ENCODE measurements around the gene PLXNA4. TPM values are rescaled to one million over a fixed set of nuclear protein-coding genes. Genes with fewer than 3 reads are reported as not detected.

The PLXNA4 gene
- total RNA-seq, 4 donors from 2014 or later = 0.49 to 7.1 (median 2.0) TPM

DNA sequence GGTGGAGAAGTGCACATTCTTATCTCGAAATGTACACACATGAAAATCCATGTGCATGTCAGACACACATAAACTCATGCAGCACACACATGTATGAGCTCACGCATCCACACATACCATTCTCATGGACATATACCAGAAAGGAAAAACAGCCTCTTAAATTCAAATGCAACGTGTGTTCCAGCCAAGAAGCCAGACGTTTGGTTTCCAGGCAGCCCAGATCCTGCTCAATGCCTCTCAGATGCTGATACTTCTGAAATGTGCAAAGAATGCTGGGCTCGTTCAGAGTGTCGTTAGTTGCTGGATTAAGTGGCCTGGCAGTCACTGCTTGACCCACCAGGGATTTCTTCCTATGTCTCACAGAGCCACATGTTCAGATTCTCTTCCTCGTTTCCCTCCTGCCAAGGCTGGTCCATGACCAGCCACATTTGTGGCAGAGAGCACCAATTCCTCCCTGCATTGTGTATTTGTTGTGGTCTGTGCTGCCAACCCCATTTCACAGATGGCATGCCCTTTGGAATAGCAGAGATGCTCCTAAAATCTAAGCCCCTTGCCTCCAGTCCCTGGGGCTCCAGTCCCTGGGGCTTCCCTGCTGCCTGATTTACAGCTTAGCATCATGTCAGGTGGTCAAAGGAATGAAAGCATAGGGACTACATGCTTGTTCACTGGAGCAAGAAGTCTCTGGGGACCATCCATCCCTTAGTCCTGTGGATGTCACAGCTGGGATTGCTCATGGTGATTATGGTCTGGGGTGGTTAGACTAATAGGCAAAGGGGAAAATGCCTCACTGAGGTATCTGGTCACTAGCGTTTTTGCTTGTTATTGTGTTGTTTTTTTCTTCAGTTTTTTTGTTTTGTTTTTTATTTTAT, 426.6 kb downstream of the PLXNA4 start:
- H3K9me3 ChIP-seq = no peaks in the 10 kb centered on the region
- peaks cover 0 to 88% (median 0%) of the 10 kb centered on the region in 4 donors for H3K27me3 ChIP-seq
- intact Hi-C loops (cut with DNase I) = no loop called here
- TF ChIP-seq, protein P1, sequence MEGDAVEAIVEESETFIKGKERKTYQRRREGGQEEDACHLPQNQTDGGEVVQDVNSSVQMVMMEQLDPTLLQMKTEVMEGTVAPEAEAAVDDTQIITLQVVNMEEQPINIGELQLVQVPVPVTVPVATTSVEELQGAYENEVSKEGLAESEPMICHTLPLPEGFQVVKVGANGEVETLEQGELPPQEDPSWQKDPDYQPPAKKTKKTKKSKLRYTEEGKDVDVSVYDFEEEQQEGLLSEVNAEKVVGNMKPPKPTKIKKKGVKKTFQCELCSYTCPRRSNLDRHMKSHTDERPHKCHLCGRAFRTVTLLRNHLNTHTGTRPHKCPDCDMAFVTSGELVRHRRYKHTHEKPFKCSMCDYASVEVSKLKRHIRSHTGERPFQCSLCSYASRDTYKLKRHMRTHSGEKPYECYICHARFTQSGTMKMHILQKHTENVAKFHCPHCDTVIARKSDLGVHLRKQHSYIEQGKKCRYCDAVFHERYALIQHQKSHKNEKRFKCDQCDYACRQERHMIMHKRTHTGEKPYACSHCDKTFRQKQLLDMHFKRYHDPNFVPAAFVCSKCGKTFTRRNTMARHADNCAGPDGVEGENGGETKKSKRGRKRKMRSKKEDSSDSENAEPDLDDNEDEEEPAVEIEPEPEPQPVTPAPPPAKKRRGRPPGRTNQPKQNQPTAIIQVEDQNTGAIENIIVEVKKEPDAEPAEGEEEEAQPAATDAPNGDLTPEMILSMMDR (IDR thresholded peaks at IDR 0.05) = no peak
- TF ChIP-seq POLR2A (IDR thresholded peaks at IDR 0.05) = no peak
- DNase-seq = no peak
- peaks cover 0 to 10% (median 5%) of the 10 kb centered on the region in 3 donors for H3K4me1 ChIP-seq
- no peak overlapping the region for H3K27ac ChIP-seq
- no peak overlapping the region for H3K4me3 ChIP-seq
- 60 to 68% methylated on average over 8 of the region's 8 CpGs for WGBS, 2 donors
- no peaks in the 10 kb centered on the region for H3K36me3 ChIP-seq

DNA sequence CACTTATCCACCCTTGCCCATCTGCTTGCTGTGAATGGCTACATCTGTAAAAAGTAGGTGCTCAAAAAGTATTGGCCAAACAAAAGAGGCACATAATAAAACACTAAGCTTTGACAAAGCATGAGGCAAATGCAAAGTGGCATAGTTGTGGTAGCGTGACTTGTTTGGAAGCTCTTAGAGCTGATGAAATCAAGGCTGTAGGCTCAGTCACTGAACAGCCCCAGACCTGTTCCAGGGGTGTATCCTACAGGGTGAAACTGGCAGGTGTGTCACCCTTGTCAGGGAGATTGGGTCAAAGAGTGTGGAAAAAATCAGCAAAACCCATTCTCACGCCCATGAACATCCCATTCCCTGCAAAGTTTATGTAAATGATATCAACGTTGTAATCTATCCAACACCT, 427.4 kb downstream of the PLXNA4 start:
- Histone ChIP-seq H3K36me3 (no peaks in the 10 kb centered on the region), H3K4me3 (no peak overlapping the region), H3K4me1 (peaks cover 0 to 10% (median 5%) of the 10 kb centered on the region in 3 donors), H3K27ac (no peak overlapping the region), H3K27me3 (peaks cover 0 to 88% (median 0%) of the 10 kb centered on the region in 4 donors), H3K9me3 (no peaks in the 10 kb centered on the region)
- no peak for TF ChIP-seq POLR2A (IDR thresholded peaks at IDR 0.05)
- TF ChIP-seq, protein P1 (IDR thresholded peaks at IDR 0.05) = no peak
- WGBS, 2 donors = 36 to 48% methylated on average over 3 of the region's 3 CpGs
- intact Hi-C loops (cut with DNase I) = no loop called here
- DNase-seq = no peak

DNA sequence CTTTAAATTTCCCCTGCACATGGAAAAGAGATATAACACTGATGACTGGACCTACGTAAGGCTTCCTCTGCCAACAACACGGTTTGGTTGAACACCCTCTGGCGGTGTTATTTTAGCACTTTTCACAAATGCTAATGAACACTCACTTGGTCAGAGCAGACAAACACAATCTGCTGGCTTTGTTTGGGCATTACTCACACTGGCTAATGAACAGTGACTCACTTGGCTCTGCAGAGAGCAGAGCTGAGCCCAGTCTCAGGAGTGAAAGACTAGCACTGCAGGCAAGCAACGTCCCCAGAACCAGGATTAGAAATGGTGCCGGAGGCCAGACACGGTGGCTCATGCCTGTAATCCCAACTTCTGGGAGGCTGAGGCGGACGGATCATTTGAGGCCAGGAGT, 430.8 kb downstream of the PLXNA4 start:
- DNase-seq = no peak
- intact Hi-C loops (cut with DNase I) = no loop called here

GRCh38 chr7:132145063-132145462, 431.2 kb downstream of the PLXNA4 start:
- Histone ChIP-seq H3K4me3 (no peak overlapping the region), H3K9me3 (no peaks in the 10 kb centered on the region), H3K36me3 (no peaks in the 10 kb centered on the region), H3K4me1 (peaks cover 0 to 30% (median 5%) of the 10 kb centered on the region in 3 donors), H3K27me3 (peaks cover 0 to 92% (median 0%) of the 10 kb centered on the region in 4 donors), H3K27ac (peak overlapping the region in 2 of 4 donors; percentile 41 to 57)
- no peak for DNase-seq
- TF ChIP-seq POLR2A (IDR thresholded peaks at IDR 0.05) = no peak
- TF ChIP-seq, protein P1 (IDR thresholded peaks at IDR 0.05) = no peak
- WGBS, 2 donors = 66 to 69% methylated on average over 7 to 9 of the region's 9 CpGs
- intact Hi-C loops (cut with DNase I) = no loop called here

More for the DNA sequence above, 430.8 kb downstream of the PLXNA4 start:
- Histone ChIP-seq H3K9me3 (no peaks in the 10 kb centered on the region), H3K27me3 (peaks cover 0 to 92% (median 0%) of the 10 kb centered on the region in 4 donors), H3K36me3 (no peaks in the 10 kb centered on the region), H3K27ac (peak overlapping the region in 2 of 4 donors; percentile 41 to 57), H3K4me3 (no peak overlapping the region), H3K4me1 (peaks cover 0 to 26% (median 5%) of the 10 kb centered on the region in 3 donors)
- no peak for TF ChIP-seq POLR2A (IDR thresholded peaks at IDR 0.05)
- TF ChIP-seq, protein P1 (IDR thresholded peaks at IDR 0.05) = peak in 3 of 6 experiments; percentile 11 to 52 (median 42)
- 21 to 33% methylated on average over 4 to 8 of the region's 8 CpGs for WGBS, 2 donors

DNA sequence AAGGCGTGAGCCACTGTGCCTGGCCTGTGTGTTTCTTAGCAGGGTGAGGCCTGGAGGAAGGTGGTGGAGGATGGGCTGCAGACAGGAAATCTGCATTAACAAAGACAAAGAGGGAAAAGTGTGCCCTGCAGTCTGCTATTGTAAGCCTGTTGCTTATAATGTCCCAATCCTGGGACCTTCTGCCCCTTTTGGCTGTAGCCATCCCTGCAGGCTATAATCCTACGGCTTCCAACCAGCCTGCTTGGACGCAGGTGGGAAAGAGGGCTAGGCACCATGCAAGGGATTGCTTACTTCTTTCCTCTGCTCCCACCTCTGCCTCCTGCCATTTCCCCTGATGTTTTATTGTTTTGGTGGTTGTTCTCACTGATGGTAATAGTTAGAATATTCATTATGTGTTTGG, 434.3 kb downstream of the PLXNA4 start:
- no peak for TF ChIP-seq POLR2A (IDR thresholded peaks at IDR 0.05)
- TF ChIP-seq, protein P1 (IDR thresholded peaks at IDR 0.05) = no peak
- no peak for DNase-seq
- H3K27me3 ChIP-seq = peaks cover 0 to 91% (median 0%) of the 10 kb centered on the region in 4 donors
- no peaks in the 10 kb centered on the region for H3K9me3 ChIP-seq
- no peak overlapping the region for H3K4me3 ChIP-seq
- no peaks in the 10 kb centered on the region for H3K36me3 ChIP-seq
- WGBS, 2 donors = 78 to 80% methylated on average over 3 of the region's 3 CpGs
- peaks cover 0 to 31% (median 5%) of the 10 kb centered on the region in 3 donors for H3K4me1 ChIP-seq
- H3K27ac ChIP-seq = no peak overlapping the region
- intact Hi-C loops (cut with DNase I) = no loop called here
